NCI-H748 (cell line): ENCODE measurements around the gene SYNDIG1.

Experiments used
- DNase-seq: peaks from one replicate; lab custom pipeline; 2025; ENCODE audit not compliant: unreplicated experiment; lab: John Stamatoyannopoulos, UW

Gene SYNDIG1

GRCh38 chr20:24628985-24629384, 159.6 kb downstream of the SYNDIG1 start:
- DNase-seq: no peak

DNA sequence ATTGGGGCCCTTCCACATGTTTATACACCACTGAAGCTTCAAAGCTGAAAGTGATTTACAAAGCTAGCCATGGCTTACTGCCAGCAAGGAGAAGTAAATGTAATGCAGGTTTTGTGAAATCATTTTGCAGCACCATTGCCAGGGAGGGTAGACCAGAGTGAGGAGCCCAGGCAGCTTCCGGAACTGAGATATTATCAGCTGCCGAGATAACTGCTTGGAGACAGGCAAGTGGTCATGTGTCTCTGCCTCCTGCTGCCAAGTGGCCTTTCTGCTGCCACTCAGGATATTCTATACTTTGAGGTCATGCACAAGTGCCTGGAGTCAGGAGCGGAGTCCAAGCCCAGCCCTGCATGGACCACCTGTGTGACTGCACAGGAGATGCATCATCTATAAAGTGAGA, 160.2 kb downstream of the SYNDIG1 start:
- no peak for DNase-seq

DNA sequence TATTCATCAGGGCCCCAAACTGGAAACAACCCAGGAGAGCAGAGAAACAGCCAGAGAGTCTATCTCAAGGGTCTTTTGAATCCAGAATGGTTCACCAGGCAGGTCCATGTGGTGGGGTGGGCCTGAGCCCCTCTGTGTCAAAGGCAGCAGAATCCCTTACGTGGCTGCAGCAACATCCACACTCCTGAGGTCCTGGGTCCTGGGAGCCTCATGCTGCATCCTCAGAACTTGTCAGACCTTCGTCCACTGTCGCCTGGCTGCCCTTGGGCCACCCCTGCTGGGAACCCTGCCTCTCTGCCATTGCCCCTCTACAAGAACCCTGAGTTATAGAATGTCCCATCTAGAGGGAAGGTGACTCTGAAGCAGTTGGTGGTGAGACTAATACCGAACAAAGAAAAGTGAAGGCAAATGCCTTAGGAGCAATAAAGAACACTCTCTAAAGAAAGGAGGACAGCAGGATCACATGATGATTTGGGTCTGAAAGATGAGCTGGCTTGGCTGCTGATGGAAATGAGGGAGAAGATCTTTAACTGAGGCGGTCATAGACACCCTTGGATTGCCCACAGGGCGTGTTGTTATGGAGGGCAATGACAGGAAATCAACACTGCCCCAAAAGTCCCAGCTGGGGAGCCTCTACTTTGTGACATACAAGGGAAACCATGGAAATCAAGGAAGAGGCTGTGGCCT, 161.2 kb downstream of the SYNDIG1 start:
- no peak for DNase-seq

- DNase-seq: no peak
Observed at GRCh38 chr20:24631173-24631505, 161.7 kb downstream of the SYNDIG1 start.

- DNase-seq: no peak
Observed at GRCh38 chr20:24632581-24632980, 163.2 kb downstream of the SYNDIG1 start.

DNA sequence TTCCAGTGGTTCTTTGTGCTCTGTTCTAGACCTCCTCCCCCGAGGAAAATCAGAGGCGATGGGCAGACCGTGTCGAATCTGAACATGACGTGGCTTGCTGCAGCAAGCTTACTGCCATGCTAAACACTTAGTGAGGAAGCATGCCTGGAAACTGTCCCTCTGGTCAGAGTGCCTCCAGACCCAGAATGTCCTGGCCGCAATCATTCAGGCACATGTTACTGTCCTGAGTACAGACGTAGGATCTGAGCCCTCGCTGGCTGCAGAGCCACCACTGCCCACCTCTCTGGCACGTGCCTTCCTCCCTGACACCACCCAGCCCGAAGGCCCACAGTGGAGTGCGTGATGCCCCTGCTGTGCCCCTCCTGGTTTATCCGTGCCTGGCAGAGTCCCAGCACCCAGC, 163.6 kb downstream of the SYNDIG1 start:
- no peak for DNase-seq

DNA sequence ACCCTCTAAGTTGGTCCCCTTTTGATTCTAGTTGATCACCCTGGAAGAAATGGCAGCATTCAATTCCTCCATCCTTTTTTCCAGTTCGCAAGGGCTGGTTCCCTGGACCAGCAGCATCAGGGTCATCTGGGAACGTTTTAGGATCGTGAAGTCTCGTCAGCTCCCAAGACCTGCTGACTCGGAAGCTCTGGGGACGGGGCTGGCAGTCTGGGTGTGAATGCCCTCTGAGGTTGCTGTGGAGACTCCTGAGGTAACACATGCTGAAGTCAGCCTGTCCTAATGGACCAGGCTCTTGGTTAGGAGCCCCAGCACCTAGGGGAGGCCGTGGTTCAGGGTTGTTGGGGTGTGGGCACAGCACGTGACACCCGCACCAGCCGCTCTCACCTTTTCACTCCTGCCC, 164.1 kb downstream of the SYNDIG1 start:
- DNase-seq: no peak

- DNase-seq: no peak
Observed at GRCh38 chr20:24634855-24635254, 165.4 kb downstream of the SYNDIG1 start.

DNA sequence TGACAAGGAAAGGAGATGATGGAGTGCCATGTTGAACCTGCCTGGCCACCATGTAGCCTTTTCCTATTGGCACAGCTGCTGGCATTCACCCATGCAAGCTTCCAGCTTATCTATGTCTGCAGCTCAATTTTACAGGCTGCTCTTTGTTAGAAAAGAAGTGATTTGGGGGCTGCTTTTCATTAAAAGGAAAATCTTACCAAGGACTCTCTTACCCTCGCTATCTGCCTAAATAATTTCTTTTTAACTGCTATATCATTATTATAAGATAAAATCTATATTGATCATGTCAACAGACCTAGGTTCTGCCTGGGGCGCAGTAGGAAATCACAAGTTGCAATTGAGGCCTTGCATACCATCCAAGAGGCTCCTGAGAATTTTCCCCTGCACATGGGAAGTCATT, 167.2 kb downstream of the SYNDIG1 start:
- no peak for DNase-seq

GRCh38 chr20:24637087-24637486, 167.7 kb downstream of the SYNDIG1 start:
- DNase-seq: no peak

- no peak for DNase-seq
Observed at GRCh38 chr20:24637941-24638340, 168.5 kb downstream of the SYNDIG1 start.

DNA sequence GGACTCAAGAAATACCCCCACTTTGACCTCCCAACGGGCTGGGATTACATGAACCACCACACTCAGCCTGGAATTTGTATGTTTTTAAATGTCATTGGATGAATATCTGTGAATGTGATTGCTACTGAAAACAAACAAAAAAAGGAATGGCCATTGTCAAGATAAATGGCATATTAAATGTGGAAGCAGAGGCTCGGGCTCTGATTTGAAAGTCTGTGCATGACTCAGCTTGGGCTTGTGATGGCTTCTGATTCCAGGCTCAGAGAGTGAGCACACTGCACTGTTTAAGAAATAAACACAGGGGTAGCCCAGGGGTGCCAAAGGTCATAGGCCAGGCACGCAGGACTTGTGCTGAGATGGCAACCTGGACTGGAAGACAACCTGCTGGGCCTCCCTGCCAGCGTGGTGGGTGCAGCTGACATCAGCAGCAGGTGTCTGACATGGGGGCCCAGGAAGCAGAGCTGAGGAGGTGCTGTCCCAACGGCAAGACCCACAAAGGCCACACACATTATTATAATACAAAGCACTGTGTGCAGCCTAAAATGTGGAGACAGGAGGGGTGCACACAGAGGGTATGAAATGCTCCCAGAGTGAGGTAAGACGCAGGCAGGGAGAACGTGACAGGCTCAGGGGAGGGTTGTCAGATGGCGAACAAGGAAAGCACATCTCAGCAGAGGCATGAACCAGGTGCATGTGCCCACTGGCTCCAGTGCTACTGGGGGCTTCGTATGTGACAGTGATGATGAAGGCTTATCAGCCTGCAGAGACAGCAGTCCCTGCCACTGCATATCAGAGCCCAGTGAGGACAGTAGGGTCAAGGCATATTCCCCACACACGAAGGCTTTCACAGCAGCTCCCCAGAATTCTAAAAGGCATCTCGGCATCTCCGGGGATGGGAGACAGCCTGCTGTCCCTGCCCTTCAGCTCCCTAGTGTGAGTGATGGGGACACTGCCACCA, 169.4 kb downstream of the SYNDIG1 start:
- no peak for DNase-seq

DNA sequence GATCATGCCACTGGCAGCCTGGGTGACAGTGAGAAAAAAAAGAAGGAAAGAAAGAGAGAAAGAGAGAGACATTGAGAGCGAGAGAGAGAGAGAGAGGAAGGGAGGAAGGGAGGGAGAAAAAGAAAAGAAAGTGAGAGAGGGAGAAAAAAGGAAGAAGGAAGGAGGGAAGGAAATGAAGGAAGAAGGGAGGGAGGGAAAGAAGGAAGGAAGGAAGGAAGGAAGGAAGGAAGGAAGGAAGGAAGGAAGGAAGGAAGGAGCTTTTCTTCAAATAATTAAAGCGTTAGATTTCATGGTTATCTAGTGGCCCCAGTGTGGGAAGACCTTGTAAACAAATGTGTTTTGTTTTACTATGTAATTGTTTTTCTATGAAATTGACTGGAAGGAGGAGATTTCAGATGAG, 170.8 kb downstream of the SYNDIG1 start:
- DNase-seq: no peak

- no peak for DNase-seq
Observed at GRCh38 chr20:24640686-24641085, 171.3 kb downstream of the SYNDIG1 start.

DNA sequence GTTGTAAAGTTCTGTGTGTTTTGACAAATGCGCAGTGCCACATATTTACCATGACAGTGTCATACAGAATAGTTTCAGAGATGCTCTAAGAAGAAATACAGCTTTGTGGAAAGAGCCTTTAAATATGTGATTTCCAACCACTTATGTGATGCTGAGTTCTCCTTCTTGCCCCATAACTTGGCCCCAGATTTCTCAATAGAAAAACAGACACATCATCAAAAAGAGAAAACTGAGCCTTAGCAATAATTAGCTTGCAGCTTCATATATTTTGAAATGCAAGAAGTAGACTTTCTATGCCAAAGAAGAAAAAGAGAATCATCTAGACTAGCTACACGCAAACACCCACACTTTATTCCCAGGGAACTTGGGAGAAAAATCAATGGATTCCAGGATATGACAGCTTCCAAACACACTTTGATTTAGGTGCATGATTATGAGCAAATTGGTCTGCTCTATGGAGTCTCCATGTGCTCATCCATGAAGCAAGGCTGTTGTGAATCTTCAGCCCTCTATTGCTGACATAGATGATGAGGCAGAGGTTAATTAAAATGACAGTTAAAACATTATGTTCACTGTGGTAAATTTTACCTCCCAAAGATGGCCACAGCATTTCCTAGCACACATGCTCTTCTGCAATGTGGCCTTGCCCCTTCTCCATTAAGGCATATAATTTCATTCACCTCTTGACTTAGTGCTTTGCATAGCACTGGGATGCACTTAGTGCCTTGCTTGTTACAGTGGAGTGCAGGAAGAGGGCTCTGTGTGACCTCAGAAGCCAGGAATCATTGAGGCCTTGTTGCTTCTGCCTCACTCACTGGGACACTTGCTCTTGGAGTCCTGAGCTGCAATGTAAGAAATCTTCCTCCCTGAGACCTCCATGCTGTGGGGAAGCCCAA, 174.6 kb downstream of the SYNDIG1 start:
- no peak for DNase-seq

GRCh38 chr20:24646321-24646720, 176.9 kb downstream of the SYNDIG1 start:
- DNase-seq: no peak

DNA sequence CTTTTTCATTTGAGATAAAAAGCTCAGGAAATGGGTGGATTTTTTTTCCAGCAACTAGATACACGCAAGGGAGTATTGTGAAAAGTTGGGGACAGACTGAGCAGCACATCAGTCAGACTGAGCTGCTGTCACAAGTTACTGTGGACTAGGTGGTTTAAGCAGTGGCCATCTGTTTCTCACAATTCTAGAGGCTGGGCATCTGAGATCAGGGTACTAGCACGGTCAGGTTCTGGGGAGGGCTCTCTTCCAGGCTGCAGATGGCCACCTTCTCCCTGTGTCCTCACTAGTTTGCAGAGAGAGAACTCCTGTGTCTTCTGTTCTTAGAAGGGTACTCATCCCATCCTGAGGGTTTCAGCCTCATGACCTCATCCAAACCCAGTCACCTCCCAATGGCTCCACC, 178.3 kb downstream of the SYNDIG1 start:
- no peak for DNase-seq

GRCh38 chr20:24648481-24648880, 179.1 kb downstream of the SYNDIG1 start:
- no peak for DNase-seq

DNA sequence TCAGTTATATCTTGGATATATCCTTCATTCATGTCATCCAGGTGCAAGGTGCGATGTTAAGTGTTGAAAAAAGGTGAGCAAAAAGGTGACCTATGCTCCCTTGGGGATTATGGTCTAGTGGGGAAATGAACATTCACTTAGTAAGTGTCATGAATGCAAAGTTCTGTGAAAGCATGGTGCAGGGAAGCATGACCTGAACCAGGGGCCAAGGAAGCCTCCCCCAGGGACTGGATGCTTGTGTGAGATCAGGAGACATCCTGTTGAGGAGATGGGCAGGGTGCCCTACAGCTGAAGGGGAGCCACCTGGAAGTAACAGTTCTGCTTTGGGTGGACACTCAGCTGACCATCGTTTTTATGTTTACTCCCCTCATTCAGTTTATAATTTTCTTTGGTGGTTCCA, 179.5 kb downstream of the SYNDIG1 start:
- no peak for DNase-seq

DNA sequence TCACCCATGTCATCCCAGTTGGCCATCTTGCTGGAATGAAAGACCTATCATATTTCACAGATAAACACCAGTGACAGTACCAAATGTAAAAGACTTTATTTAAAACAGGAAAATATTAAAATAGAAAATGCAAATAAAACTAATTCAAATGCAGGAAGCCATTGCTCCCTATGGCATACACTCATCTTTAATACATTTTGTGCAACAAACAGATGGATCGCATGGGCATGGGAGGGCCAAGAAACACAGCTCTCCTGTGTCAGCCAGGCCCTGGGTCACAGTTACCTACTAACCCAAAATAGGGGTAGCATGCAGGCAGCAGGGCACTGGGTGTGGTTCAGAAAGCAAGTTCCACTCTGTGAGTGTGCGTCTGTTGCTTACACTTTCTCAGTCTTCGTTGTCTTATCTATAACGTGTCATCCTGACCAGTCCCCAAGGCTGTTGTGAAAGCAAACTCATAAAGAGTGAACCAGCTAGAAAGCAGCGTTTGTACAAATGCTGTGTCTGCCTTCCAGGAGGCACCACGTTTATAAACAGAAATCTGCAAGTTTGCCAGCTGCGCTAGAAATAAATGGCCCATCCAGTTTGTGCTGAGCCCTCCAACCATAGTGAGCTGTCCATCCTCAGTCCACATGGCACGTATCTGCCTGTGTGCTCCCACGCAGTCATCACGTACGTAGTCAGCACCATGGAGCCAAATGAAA, 180.5 kb downstream of the SYNDIG1 start:
- no peak for DNase-seq
